Endothelial cell of umbilical vein (primary cell): ENCODE measurements around the gene CHP1.

ENCODE experiments used
- CTCF ChIP-seq, 2 donors: IDR thresholded peaks; 1 replicate in 1 of 2; 2 replicates in 1 of 2; pipeline ENCODE4 v1.5.1; 2011; ENCODE audit warnings: low read length in 2 of 2, mild to moderate bottlenecking in 2 of 2, moderate library complexity in 2 of 2, control low read depth in 1 of 2, inconsistent platforms in 1 of 2, low read depth in 1 of 2; ENCODE audit not compliant: insufficient read depth in 1 of 2; ENCODE audit errors: extremely low read depth in 1 of 2
- EZH2 ChIP-seq: IDR thresholded peaks from 2 replicates; pipeline ENCODE4 v1.6.1; 2012; ENCODE audit warnings: borderline replicate concordance, low read depth, mild to moderate bottlenecking, moderate library complexity, low read length, inconsistent platforms; ENCODE audit not compliant: severe bottlenecking
- JUN ChIP-seq: IDR thresholded peaks from 2 replicates; pipeline ENCODE4 v1.6.1; 2011; ENCODE audit warnings: borderline replicate concordance, low read depth; ENCODE audit not compliant: insufficient read length, insufficient read depth
- MAX ChIP-seq: IDR thresholded peaks from 2 replicates; pipeline ENCODE4 v1.6.1; 2011; ENCODE audit not compliant: insufficient read depth, insufficient read length
- MYC ChIP-seq: IDR thresholded peaks from one replicate; pipeline ENCODE4 v1.6.1; 2011; ENCODE audit warnings: mild to moderate bottlenecking, low read depth, low read length
- POLR2A ChIP-seq: IDR thresholded peaks from 2 replicates; pipeline ENCODE4 v1.6.1; 2012; ENCODE audit warnings: low read depth, mild to moderate bottlenecking, control low read depth, low read length
- POLR2AphosphoS5 ChIP-seq: IDR thresholded peaks from 2 replicates; pipeline ENCODE4 v1.6.1; 2012; ENCODE audit warnings: low read depth, mild to moderate bottlenecking, control low read depth, low read length, moderate library complexity; ENCODE audit not compliant: insufficient read depth

GRCh38 chr15:41286665-41287333 is 55.7 kb downstream of the CHP1 start:
- TF ChIP-seq CTCF (IDR thresholded peaks at IDR 0.05; ENCODE audit: extremely low read depth in 1 of 2, insufficient read depth in 1 of 2, low read depth in 1 of 2, low read length in 2 of 2) (no peak), EZH2 (no peak), POLR2A (no peak), POLR2AphosphoS5 (no peak), MAX (no peak), MYC (no peak), JUN (no peak)
